Choroid plexus epithelial cell (primary cell): Measurements from ENCODE around the gene AGBL2.

ENCODE experiments used
- DNase-seq: peaks from one replicate; pipeline ENCODE4 v3.0.0-alpha.2; 2010; ENCODE audit warnings: low read depth
- H3K4me3 ChIP-seq: 2 replicates; pipeline ENCODE4 v1.5.1; 2011; ENCODE audit warnings: low read depth, mild to moderate bottlenecking, control low read depth, low read length, moderate library complexity
- TF ChIP-seq, protein P1 (sequence below): conservative IDR thresholded peaks from 2 replicates; pipeline ENCODE4 v1.5.1; 2011; ENCODE audit warnings: low read depth, mild to moderate bottlenecking, control low read depth, inconsistent platforms, low read length, moderate library complexity

The AGBL2 gene

DNA sequence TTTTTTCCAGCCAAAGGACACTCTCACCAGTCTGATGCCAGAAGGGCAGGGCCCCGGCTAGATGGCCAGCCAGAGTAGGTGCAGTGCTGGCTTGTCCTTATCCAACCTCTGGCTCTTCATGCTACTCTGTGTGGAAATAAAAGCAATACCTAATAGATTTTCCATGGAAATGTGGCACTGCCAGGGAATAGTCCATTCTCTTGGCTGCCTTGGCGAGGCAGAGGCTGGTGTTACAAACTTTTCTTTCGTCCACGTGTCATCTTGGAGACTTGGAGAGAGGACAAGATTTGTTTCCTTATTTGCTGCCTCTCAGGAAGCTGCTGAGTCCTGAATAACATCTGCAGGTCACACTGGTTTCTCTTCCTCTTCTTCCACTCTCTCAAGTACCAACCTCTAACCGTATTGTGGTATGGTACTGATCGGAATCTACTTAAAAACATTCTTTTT, 103.8 kb downstream of the AGBL2 start:
- H3K4me3 ChIP-seq = no peak overlapping the region
- no peak for DNase-seq
- TF ChIP-seq, protein P1, sequence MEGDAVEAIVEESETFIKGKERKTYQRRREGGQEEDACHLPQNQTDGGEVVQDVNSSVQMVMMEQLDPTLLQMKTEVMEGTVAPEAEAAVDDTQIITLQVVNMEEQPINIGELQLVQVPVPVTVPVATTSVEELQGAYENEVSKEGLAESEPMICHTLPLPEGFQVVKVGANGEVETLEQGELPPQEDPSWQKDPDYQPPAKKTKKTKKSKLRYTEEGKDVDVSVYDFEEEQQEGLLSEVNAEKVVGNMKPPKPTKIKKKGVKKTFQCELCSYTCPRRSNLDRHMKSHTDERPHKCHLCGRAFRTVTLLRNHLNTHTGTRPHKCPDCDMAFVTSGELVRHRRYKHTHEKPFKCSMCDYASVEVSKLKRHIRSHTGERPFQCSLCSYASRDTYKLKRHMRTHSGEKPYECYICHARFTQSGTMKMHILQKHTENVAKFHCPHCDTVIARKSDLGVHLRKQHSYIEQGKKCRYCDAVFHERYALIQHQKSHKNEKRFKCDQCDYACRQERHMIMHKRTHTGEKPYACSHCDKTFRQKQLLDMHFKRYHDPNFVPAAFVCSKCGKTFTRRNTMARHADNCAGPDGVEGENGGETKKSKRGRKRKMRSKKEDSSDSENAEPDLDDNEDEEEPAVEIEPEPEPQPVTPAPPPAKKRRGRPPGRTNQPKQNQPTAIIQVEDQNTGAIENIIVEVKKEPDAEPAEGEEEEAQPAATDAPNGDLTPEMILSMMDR = no peak

DNA sequence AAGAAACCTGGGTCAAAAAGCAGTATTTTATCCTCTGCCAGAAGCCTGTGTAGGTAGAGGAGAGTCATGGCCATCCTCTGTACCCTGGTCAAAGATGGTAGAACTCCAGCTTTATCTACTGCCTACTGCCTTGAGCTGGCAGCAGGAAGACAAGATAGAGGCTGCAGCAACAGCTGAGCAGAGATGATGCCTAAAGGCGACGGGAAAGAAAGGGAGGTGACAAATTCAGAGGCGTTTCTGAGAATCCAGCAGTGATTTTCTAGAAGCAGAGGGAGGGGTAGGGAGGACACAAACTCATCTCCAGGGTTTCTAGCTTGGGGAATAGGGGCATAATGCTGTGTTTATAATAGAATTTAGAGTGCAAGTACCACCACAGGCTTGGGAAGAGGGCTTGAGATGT, 105.5 kb downstream of the AGBL2 start:
- H3K4me3 ChIP-seq = no peak overlapping the region
- TF ChIP-seq, protein P1 = no peak
- no peak for DNase-seq
